ENCODE data around the gene TRUB2.
A peak's percentile ranks its signal among the peaks of the same experiment; 100 is the strongest.

TRUB2 gene

DNA sequence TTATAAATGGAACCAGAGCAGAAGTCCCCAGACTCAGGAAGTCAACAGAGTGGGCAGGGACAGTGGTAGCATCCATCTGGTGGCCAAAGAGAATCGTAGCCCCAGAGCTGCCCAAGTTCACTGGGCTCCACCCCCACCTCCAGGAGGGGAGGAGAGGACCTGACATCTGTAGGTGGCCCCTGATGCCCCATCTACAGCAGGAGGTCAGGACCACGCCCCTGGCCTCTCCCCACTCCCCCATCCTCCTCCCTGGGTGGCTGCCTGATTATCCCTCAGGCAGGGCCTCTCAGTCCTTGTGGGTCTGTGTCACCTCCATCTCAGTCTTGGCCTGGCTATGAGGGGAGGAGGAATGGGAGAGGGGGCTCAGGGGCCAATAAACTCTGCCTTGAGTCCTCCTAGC is 38.6 kb upstream of the TRUB2 start:
- Histone ChIP-seq H3K4me3 (ENCODE audit: extremely low read depth, insufficient read depth, low read length, poor library complexity, severe bottlenecking) (no peak overlapping the region), H3K9me3 (ENCODE audit: control insufficient read depth, low read length) (no peaks in the 10 kb centered on the region), H3K36me3 (ENCODE audit: control insufficient read depth, insufficient read depth, low read length) (peaks cover 12% of the 10 kb centered on the region), H3K27ac (ENCODE audit: low read depth, low read length, severe bottlenecking) (no peak overlapping the region), H3K4me1 (ENCODE audit: control insufficient read depth, insufficient read depth, low read length, poor library complexity, severe bottlenecking) (peaks cover 24% of the 10 kb centered on the region)
- WGBS, 2 experiments (ENCODE audit: insufficient coverage in 2 of 2) = 88 to 100% methylated on average over 1 of the region's 2 CpGs

- H3K4me3 ChIP-seq (ENCODE audit: extremely low read depth, insufficient read depth, low read length, poor library complexity, severe bottlenecking) = no peak overlapping the region
- H3K36me3 ChIP-seq (ENCODE audit: control insufficient read depth, insufficient read depth, low read length) = peaks cover 27% of the 10 kb centered on the region
- peaks cover 17% of the 10 kb centered on the region for H3K4me1 ChIP-seq (ENCODE audit: control insufficient read depth, insufficient read depth, low read length, poor library complexity, severe bottlenecking)
- H3K9me3 ChIP-seq (ENCODE audit: control insufficient read depth, low read length) = no peaks in the 10 kb centered on the region
- no peak overlapping the region for H3K27ac ChIP-seq (ENCODE audit: low read depth, low read length, severe bottlenecking)
- 82 to 90% methylated on average over 2 of the region's 4 CpGs for WGBS, 2 experiments (ENCODE audit: insufficient coverage in 2 of 2)
Measured at GRCh38 chr9:128358861-128359260, 36.6 kb upstream of the TRUB2 start.

- no peak overlapping the region for H3K4me3 ChIP-seq (ENCODE audit: extremely low read depth, insufficient read depth, low read length, poor library complexity, severe bottlenecking)
- no peaks in the 10 kb centered on the region for H3K9me3 ChIP-seq (ENCODE audit: control insufficient read depth, low read length)
- H3K4me1 ChIP-seq (ENCODE audit: control insufficient read depth, insufficient read depth, low read length, poor library complexity, severe bottlenecking) = peaks cover 17% of the 10 kb centered on the region
- H3K36me3 ChIP-seq (ENCODE audit: control insufficient read depth, insufficient read depth, low read length) = peaks cover 33% of the 10 kb centered on the region
- 85 to 100% methylated on average over 3 of the region's 8 CpGs for WGBS, 2 experiments (ENCODE audit: insufficient coverage in 2 of 2)
- H3K27ac ChIP-seq (ENCODE audit: low read depth, low read length, severe bottlenecking) = no peak overlapping the region
Measured at GRCh38 chr9:128358090-128358489, 35.8 kb upstream of the TRUB2 start.

DNA sequence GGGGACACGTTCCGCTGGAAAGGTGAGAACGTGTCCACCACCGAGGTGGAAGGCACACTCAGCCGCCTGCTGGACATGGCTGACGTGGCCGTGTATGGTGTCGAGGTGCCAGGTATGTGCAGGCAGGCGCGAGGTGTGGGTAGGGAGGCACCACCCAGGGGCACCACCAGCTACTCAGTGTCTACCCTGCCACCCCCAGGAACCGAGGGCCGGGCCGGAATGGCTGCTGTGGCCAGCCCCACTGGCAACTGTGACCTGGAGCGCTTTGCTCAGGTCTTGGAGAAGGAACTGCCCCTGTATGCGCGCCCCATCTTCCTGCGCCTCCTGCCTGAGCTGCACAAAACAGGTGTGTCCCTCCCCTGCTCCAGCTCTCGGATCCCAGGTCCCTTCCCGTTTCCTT is 33.2 kb upstream of the TRUB2 start:
- Histone ChIP-seq H3K27ac (ENCODE audit: low read depth, low read length, severe bottlenecking) (no peak overlapping the region), H3K9me3 (ENCODE audit: control insufficient read depth, low read length) (no peaks in the 10 kb centered on the region), H3K4me1 (ENCODE audit: control insufficient read depth, insufficient read depth, low read length, poor library complexity, severe bottlenecking) (no peaks in the 10 kb centered on the region), H3K36me3 (ENCODE audit: control insufficient read depth, insufficient read depth, low read length) (peaks cover 44% of the 10 kb centered on the region), H3K4me3 (ENCODE audit: extremely low read depth, insufficient read depth, low read length, poor library complexity, severe bottlenecking) (no peak overlapping the region)
- 97% methylated on average over 17 to 18 of the region's 19 CpGs for WGBS, 2 experiments (ENCODE audit: insufficient coverage in 2 of 2)

- Histone ChIP-seq H3K9me3 (ENCODE audit: control insufficient read depth, low read length) (no peaks in the 10 kb centered on the region), H3K27ac (ENCODE audit: low read depth, low read length, severe bottlenecking) (no peak overlapping the region), H3K36me3 (ENCODE audit: control insufficient read depth, insufficient read depth, low read length) (peaks cover 70% of the 10 kb centered on the region), H3K4me3 (ENCODE audit: extremely low read depth, insufficient read depth, low read length, poor library complexity, severe bottlenecking) (no peak overlapping the region), H3K4me1 (ENCODE audit: control insufficient read depth, insufficient read depth, low read length, poor library complexity, severe bottlenecking) (no peaks in the 10 kb centered on the region)
- WGBS, 2 experiments (ENCODE audit: insufficient coverage in 2 of 2) = 88 to 93% methylated on average over 5 of the region's 6 CpGs
Measured at GRCh38 chr9:128349772-128350171, 27.5 kb upstream of the TRUB2 start.

- WGBS, 2 experiments (ENCODE audit: insufficient coverage in 2 of 2) = 100% methylated on average over 2 of the region's 2 CpGs; no CpG with 5 or more reads in 1 of the 2 experiments
- Histone ChIP-seq H3K4me3 (ENCODE audit: extremely low read depth, insufficient read depth, low read length, poor library complexity, severe bottlenecking) (no peak overlapping the region), H3K36me3 (ENCODE audit: control insufficient read depth, insufficient read depth, low read length) (peaks cover 70% of the 10 kb centered on the region), H3K27ac (ENCODE audit: low read depth, low read length, severe bottlenecking) (no peak overlapping the region), H3K4me1 (ENCODE audit: control insufficient read depth, insufficient read depth, low read length, poor library complexity, severe bottlenecking) (no peaks in the 10 kb centered on the region), H3K9me3 (ENCODE audit: control insufficient read depth, low read length) (no peaks in the 10 kb centered on the region)
Measured at GRCh38 chr9:128349125-128349524, 26.9 kb upstream of the TRUB2 start.

GRCh38 chr9:128344931-128345605 is 22.8 kb upstream of the TRUB2 start:
- no peaks in the 10 kb centered on the region for H3K9me3 ChIP-seq (ENCODE audit: control insufficient read depth, low read length)
- 92 to 94% methylated on average over 20 to 21 of the region's 28 CpGs for WGBS, 2 experiments (ENCODE audit: insufficient coverage in 2 of 2)
- peaks cover 3% of the 10 kb centered on the region for H3K4me1 ChIP-seq (ENCODE audit: control insufficient read depth, insufficient read depth, low read length, poor library complexity, severe bottlenecking)
- no peak overlapping the region for H3K4me3 ChIP-seq (ENCODE audit: extremely low read depth, insufficient read depth, low read length, poor library complexity, severe bottlenecking)
- H3K27ac ChIP-seq (ENCODE audit: low read depth, low read length, severe bottlenecking) = no peak overlapping the region
- peaks cover 64% of the 10 kb centered on the region for H3K36me3 ChIP-seq (ENCODE audit: control insufficient read depth, insufficient read depth, low read length)

DNA sequence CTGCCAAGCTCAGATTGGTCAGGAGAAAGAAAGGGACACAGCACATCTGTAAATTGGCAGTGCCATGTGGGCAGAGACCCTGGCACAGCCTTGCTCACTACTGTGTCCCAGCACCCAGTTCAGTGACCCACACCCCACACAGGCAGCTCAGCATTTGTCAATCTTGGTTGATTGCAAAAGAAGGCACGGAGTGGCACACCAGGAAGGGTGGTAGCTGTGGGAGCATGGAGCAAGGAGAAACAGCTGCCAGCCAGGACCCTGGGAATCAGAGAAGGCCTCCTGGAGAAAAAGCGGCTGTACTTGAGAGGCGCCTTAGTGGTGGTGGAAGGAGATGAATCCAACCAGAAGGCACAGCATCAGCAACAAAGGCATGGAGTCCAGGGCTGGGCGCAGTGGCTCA is 21.6 kb upstream of the TRUB2 start:
- Histone ChIP-seq H3K36me3 (ENCODE audit: control insufficient read depth, insufficient read depth, low read length) (peaks cover 53% of the 10 kb centered on the region), H3K4me1 (ENCODE audit: control insufficient read depth, insufficient read depth, low read length, poor library complexity, severe bottlenecking) (peaks cover 3% of the 10 kb centered on the region), H3K9me3 (ENCODE audit: control insufficient read depth, low read length) (no peaks in the 10 kb centered on the region), H3K4me3 (ENCODE audit: extremely low read depth, insufficient read depth, low read length, poor library complexity, severe bottlenecking) (no peak overlapping the region), H3K27ac (ENCODE audit: low read depth, low read length, severe bottlenecking) (no peak overlapping the region)
- 88 to 95% methylated on average over 4 of the region's 4 CpGs for WGBS, 2 experiments (ENCODE audit: insufficient coverage in 2 of 2)

DNA sequence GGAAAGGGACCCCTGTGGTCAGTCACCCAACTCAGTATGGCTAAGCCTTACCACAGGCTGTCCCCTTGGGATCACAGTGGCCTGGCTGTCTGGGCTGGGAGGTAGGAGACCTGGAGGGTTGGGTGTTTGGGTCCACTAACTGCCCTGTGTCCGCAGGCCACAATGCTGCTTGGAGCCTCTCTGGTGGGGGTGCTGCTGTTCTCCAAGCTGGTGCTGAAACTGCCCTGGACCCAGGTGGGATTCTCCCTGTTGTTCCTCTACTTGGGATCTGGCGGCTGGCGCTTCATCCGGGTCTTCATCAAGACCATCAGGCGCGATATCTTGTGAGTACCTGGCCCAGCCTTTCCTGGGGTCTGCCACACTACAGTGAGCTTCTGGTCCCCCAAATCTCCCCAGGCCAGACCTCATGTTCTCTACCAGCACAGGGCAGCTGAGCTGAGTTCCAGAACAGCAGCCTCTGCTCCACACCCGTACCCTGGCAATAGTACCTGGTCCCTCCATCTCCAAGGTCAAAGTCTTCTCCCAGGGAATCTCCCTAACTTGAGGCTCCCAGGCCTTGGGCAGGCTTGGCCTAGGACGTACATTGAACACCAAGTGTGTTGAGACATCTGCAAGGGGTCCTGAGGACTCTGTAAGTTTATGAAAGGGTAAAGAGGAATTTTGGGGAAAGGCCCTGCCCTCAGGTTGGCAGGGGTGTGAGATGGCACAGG is 20.9 kb upstream of the TRUB2 start:
- 94 to 96% methylated on average over 6 to 8 of the region's 8 CpGs for WGBS, 2 experiments (ENCODE audit: insufficient coverage in 2 of 2)
- H3K4me1 ChIP-seq (ENCODE audit: control insufficient read depth, insufficient read depth, low read length, poor library complexity, severe bottlenecking) = peaks cover 3% of the 10 kb centered on the region
- H3K36me3 ChIP-seq (ENCODE audit: control insufficient read depth, insufficient read depth, low read length) = peaks cover 49% of the 10 kb centered on the region
- H3K9me3 ChIP-seq (ENCODE audit: control insufficient read depth, low read length) = no peaks in the 10 kb centered on the region
- H3K4me3 ChIP-seq (ENCODE audit: extremely low read depth, insufficient read depth, low read length, poor library complexity, severe bottlenecking) = no peak overlapping the region
- H3K27ac ChIP-seq (ENCODE audit: low read depth, low read length, severe bottlenecking) = no peak overlapping the region

GRCh38 chr9:128341435-128341849 is 19.2 kb upstream of the TRUB2 start:
- Histone ChIP-seq H3K9me3 (ENCODE audit: control insufficient read depth, low read length) (no peaks in the 10 kb centered on the region), H3K4me3 (ENCODE audit: extremely low read depth, insufficient read depth, low read length, poor library complexity, severe bottlenecking) (peak overlapping the region; percentile 72), H3K27ac (ENCODE audit: low read depth, low read length, severe bottlenecking) (no peak overlapping the region), H3K36me3 (ENCODE audit: control insufficient read depth, insufficient read depth, low read length) (peaks cover 34% of the 10 kb centered on the region), H3K4me1 (ENCODE audit: control insufficient read depth, insufficient read depth, low read length, poor library complexity, severe bottlenecking) (peaks cover 3% of the 10 kb centered on the region)
- 42 to 80% methylated on average over 5 to 10 of the region's 13 CpGs for WGBS, 2 experiments (ENCODE audit: insufficient coverage in 2 of 2)
